HG03378 (cell line): Measurements from ENCODE around the gene LRRFIP1.

Experiments used
- ATAC-seq: cut with Tn5 transposase; IDR thresholded peaks from one replicate; pipeline ENCODE4 v1.9.1; 2021; ENCODE audit warnings: mild to moderate bottlenecking, moderate library complexity; ENCODE audit not compliant: unreplicated experiment

Gene LRRFIP1

DNA sequence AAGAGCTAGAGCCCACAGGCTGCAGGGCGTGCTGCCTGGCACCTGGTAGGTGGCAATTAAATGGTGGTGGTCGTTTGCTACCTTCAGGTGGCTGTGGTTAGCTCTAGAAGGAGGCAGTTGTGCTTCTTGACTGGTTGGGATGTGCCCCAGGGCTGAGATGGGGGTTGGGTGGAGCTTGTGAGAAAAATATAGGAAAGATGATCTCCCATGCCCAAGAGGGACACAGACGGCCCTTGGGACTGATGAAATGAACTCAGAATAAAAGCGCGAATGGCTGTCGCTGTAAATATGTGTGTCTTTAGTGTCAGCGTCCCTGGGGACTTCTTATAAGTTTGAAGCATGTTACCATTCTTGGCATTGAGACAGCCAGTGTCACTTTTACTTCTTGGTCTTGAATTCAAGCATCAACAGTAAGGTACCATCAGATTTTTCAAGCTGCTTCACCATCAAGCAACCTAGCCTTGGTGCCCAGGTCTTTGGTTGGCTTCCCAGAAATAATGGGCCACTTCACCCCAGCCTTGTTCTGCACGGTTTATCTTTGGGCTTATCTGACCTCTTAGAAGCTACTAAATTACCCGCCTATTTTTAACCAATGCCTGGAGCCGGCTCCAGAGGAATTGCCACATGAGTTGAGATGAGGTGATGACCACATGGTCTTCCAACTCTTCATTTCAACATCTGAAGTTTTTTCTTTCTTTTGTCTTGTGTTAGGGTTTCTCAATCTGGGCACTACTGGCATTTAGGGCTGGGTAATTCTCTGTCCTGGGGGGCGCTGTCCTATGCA, 11.9 kb downstream of the LRRFIP1 start:
- ATAC-seq = no peak

DNA sequence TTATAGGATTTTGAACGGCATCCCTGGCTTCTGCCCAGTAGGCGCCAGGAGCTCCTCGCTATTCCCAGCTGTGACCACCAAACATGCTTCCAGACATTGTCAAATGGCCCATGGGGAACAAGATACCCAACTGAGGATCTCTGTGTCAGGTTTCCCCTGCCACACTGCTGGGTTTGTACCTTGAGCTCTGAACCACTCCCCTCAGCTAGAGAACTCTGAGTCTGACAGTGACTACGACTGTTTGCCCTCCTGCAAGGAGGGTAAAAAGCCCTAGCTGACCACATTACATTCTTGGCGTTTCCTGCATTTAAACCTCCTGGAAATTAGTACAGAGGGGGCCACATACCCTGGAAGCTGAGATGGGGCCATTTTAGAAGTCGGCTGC, 12.4 kb downstream of the LRRFIP1 start:
- no peak for ATAC-seq

DNA sequence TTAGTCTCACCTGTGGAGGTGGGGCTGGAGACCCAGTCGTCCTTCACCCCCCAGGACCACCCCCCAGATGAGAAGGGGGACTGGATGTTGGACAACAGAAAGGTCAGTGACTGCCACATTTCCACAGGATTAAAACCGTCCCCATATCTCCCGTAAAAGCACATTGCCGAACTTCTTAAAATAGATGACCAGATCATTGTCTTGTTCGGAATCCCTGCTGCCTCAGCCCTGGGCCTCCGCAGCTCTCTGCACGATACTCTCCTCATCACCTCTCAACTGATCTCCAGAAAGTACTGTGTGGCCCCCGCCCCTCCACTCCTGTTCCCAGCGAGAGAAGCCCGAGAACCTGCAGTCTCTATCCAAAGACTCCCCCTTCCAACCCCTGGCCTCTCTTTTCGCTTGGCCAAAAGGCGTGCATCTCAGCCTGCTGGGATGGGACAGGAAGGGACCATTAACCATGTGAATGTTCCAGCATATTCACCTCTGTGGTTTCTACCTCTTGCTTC, 13.2 kb downstream of the LRRFIP1 start:
- no peak for ATAC-seq

DNA sequence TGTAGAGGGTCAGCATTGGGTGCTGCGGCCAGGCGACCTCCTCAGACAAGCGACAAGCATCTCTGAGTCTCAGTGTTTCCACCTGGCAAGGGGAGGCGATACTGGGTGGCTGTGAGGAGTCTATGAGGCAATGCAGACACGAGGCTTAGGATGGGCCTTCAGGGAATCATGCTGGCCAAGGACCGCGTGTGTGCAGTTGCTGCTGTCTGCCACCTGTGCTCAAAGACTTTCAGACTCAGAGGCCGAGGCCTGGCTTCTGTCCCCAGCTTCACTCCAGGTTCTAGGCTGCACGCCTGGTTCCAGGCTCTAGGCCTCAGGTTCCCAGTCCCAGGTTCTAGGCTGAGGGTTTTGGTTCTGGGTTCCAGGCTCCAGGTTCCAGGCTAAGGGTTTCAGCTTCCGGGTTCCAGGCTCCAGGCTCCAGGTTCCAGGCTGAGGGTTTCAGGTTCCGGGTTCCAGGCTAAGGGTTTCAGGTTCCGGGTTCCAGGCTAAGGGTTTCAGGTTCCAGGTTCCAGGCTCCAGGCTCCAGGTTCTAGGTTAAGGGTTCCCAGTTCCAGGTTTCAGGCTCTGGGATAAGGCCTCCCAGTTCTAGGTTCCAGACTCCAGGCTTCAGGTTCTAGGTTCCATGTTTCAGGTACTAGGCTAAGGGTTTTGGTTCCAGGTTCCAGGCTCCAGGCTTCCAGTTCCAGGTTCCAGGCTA, 14.8 kb downstream of the LRRFIP1 start:
- ATAC-seq = no peak

DNA sequence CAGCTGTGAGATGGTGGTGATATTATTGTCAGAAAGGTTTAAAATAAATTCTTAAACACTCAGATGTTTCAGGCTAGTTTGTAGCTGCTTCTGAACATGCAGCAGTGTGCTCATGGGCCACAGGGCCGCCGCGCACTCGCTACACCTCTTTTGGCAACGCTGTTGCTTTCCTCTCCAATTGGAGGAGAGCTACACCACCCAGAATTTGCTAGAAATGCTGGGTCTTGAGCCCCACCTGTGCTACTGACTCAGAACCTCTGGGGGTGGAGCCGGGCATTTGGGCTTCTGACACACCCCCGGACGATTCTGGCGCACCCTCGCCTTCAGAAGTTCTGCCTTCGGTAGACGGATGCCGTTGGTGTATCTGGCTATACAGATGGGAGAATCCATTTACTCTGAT, 15.7 kb downstream of the LRRFIP1 start:
- no peak for ATAC-seq

DNA sequence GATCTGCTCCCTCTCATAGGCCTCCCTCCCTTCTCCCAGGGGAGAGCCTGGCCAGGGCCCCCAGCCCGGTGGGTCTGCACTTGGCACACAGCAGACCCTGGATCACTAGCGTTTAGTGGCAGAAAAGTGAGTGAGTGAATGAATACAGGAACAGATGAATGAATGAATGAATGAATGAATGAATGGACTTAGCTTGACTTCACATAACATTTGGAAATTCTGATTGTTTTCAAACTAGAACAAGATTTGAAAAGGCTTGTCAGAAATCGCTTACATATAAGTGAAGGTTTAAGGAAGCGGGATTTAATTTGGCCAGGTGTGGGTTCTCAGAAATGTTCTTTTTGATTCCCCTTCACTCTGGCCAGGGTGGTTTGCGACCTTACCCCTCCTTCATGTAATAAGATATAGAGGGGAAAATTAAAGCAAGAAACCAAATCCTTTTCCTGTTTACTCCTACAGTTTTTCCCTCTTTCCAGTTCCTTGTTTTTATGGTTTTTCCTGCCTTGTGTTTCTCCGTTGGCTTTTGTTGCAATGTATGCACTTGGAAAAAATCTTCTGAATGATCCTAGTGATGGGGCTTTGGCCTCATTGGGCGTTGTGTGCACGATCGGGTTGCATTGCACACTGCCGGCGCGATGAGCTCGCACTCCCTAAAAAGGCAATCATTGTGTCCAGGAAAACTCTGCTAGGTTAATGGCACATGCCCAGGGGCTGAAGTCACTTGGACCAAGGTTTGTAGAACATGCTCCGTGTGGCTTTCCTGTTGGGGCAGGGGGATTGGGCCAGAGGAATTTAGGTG, 16.4 kb downstream of the LRRFIP1 start:
- no peak for ATAC-seq

DNA sequence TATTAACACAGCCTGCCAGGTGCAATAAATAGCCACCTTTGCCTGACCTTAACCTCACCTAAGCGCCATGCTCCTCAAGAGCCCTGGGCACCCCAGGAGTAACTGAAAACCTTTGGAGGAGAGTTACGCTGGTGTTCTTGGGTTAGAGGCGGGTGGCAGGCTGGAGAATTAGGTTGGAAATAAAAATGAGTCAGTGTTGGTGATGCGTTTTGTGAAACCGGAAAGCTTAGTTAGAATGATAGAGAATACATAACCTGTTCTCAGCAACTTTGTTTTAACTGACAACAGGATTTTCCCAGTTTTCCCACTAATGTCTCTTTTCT, 17.0 kb downstream of the LRRFIP1 start:
- ATAC-seq = no peak

DNA sequence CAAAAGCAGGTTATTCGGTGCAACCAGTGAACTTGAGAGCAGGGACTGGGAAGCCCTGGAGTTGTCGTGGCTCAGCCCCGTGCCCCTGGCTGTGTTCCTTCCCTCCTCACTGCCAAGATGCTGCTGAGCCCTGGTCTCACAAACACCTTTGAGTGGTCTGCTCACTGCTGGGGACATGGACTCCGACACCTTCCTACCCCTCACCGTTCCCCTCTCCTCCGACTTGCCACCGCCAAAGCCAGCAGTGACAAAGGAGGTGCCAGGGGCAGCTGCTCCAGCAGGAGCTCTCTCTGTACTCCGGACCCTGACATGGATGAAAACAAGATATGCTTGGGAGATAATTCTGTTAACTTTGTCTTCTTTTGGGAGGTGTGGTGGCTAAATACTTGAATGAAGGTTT, 17.9 kb downstream of the LRRFIP1 start:
- no peak for ATAC-seq

DNA sequence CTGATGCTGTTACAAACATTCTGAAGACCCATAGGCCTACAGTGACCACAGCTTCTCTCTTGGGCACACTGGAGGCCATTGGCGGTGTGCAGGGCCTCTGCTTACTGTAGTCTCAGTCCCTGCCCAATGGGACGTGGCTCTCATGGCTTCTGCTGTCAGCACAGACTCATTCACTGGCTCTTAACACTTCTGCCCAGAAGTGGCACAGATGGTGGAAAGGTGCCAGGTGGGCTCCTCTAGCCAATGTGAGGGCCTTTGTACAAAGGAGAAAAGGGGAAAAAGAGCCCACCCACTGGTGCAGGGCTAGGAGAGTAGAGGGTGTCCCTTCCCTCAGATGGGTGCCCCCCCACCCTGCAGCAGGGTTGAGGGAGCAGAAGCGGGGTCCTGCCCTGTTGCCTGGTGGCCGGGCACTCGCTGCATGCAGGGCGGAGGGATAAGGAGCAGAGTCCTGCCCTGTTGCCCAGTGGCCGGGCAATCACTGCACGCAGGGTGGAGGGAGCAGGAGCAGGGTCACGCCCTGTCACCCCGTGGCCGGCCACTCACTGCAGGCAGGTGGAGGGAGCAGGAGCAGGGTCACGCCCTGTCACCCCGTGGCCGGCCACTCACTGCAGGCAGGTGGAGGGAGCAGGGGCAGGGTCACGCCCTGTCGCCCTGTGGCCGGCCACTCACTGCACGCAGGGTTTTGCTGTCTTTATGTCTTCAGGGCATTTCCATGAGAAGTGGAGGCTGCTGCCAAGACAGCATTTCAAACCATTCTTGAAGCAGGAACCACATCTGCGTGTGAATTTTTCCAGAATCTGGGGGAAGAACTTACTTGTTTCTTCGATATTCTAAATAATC, 20.0 kb downstream of the LRRFIP1 start:
- ATAC-seq = no peak

DNA sequence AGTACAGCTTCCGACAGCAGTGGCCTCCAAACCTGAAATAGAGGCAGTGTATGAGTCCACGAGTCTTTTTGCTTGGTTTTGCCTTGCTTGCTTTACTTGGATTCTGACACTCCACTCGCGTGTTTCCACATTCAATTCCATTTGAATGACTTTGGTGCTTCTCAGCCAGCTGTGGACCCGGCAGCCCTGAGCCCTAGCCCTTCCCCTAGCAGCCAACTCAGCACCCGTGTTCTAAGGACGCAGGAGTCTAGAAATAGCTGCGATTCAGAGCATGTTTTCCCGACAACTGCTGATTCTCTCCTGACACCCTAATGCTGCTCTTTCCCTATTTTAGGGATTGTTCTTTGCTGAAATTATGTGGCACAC, 20.6 kb downstream of the LRRFIP1 start:
- ATAC-seq = no peak

DNA sequence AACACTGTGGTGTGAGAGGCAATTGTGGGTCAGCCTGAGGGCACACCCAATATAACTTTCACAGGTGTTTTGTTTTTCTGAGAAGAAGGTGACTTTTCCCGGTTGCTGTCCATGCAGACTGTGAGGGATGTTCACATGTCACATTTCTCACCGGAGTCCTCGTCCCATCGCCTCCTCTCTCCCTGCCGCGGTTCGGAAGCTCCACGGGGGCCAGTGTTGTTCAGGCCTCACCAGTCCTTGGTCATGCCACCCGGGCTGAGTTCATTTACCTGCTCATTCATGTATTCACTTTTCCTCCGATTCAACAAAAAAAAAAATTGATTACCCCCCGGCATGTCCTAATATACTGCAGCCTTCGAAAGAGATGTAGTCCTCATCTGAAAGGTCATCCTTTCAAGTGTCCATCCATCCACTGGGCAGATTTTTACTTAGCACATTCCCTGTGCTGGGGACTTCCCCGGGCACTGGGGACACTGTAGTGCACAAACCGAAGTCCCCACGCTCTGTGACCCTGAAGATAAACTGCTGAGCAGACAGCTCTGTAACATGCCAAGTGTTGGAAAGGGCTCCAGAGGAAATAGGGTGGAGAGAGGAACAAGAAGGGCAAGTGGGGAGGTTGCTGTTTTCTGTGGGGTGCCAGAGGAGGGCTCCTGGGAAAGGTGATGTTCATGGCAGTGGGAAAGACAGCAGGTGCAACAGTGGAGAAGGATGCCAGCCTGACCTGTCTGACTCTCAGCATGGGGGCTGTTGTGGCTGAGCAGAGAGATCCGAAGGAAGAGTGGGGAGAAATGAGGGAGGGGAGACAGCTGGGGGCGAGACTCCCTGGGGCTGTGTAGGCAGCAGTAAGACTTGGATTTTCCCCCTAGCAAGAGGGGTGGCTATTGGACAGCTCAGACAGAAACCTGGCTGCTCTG, 22.4 kb downstream of the LRRFIP1 start:
- no peak for ATAC-seq

DNA sequence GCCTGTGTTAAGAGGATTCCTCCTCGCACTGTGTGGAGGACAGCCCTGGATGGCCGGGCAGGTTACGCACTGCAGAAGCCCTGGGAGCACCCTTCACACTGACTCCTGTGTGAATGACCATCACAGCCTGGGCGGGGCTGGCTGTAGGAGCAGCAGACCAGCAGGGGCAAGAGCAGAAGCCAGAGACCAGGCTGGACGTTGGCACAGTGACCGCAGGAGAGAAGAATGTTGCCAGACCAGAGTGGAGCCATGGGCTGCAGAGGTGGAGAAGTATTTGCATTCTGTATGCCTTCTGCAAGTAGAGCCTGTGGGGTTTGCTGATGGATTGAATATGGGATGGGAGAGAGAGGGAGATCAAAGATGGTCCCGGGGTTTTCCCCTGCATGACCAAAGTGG, 23.1 kb downstream of the LRRFIP1 start:
- ATAC-seq = no peak

DNA sequence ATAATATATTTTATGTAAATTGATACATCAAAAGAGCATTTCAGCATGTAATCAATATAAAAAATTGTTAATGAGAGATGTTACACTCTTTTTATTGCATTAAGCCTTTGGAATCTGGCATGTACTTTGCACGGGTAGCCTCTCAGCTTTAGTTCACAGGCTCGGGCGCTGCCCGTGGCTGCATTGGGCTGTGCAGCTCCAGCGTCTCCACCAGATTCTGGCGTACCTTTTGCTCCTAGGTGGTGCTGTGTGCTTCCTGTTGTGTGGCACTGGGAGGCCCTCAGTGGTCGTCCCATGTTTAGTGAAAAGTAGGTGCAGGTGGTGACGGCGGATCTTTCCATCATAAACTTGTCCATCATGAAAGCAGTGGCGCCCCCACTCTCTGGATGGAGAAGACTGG, 24.4 kb downstream of the LRRFIP1 start:
- no peak for ATAC-seq

DNA sequence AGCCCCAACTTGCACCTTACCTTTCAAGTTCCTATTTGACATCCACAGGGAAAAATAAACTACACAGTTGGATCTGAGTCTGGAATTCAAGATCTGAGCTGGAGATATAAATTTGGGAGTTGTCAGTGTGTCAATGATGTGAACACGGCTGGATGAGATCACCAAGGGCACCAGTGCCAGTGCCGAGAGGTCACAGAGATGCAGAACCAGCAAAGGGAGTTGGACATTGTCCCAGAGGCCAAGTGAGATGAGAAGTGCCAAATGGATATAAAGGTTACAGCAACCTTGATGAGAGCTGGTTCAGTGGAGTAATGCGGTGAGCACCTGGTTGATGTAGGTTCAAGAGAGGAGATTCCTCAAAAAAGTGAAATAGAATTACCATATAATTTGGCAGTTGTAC, 24.8 kb downstream of the LRRFIP1 start:
- ATAC-seq = no peak

DNA sequence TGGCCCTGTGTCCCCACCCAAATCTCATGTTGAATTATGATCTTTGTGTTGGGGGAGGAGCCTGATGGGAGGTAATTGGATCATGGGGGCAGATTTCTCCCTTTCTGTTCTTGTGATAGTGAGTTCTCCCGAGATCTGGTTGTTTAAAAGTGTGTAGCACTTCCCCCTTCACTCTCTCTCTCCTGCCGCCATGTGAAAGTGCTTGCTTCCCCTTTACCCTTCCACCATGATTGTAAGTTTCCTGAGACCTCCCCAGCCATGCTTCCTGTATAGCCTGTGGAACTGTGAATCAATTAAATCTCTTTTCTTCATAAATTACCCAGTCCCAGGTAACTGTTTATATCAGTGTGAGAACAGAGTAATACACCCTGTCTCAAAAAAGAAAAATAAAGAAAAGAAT, 25.5 kb downstream of the LRRFIP1 start:
- no peak for ATAC-seq

DNA sequence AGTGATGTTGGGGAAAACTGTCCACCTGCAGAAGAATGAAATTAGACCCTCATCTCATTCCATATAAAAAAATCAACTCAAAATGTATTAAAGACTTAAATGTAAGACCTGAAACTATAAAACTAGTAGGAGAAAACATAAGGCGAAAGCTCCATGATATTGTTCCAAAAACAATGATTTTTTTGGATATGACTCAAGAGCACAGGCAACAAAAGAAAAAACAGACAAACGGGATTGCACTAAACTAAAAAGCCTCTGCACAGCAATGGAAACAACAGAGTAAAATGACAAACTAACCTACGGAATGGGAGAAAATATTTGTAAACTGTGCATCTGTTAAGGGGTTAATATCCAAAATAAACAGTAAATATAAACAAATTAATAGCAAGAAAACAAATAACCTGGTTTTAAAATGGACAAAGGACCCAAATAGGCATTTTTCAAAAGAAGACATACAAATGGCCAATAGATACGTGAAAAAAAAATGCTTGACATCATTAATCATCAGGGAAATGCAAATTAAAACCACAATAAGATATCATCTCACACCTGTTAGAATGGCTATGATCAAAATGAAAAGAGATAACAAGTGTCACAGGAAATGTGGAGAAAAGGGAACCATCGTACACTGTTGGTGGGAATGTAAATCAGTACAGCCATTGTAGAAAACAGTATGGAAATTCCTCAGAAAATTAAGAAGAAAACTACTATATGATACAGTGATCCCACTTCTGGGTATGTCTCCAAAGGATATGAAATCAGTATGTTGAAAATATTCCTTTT, 26.6 kb downstream of the LRRFIP1 start:
- no peak for ATAC-seq

DNA sequence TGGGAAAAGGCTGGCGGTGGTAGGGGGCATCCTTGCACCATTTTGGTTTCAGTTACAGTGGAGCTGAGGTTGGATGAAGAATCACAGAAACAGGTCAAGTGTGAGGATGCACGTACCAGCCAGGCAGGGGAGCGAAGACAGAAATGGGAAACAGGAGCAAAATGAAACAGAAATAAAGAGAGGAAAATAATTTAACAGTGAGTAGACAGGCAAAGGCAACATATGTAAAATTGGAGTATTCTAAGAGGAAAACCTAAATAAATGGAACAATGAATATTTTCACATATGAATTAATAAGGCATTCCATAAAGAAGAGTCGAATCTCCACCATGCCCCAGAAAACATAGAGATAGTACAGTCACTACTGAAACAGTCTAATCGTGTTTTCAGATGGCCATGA, 29.7 kb downstream of the LRRFIP1 start:
- ATAC-seq = no peak

DNA sequence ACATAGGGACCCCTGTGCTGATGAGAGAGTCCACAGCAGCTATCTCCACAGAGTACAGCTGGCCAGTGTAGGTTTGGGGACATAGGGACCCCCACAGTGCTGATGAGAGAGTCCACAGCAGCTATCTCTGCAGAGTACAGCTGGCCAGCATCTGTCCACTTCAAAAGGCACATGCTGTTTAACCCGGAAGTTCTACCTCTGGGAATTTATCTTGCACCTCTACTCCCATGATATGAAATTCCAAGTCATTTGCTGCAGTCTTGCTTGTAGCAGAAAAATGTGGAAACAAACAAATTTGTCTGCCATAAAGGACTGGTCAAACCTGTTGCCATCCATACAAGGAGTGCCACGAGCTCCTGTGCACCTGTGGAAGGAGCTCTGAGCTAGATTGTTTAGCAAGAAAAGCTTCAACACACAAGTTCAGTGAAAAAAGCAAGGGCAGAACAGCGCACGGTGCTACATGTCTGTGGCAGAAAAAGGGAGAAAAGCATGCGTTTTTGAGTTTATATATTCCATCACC, 33.1 kb downstream of the LRRFIP1 start:
- no peak for ATAC-seq

DNA sequence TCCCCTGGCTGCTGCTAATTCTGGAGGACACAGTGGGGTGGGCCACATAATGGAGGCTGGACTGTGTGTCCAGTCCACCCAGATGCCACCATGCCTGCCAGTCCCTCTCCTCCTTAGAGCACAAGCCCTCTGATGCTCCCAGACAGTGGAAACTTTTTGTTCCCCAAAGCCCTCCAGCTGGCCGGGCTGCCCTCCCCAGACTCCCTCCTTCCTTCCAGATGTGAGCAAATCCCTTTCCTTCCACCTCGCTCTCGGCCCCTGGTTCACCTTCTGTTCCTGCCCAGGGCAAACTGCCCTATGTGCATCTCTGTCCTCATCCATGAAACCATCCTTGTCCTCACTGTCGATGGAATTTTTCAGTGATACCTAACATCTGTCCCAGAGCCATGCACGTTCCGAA, 33.9 kb downstream of the LRRFIP1 start:
- no peak for ATAC-seq
